Right lobe of liver (tissue), 6 donors: ENCODE results near the gene TAF11L6. TPM values are rescaled to one million over a fixed set of nuclear protein-coding genes. Genes with fewer than 3 reads are reported as not detected.
"Not testable (repeated sequence)": the region's sequence is repeated elsewhere in the genome, so short reads cannot be mapped to it uniquely, and the experiment has no call there.

Experiments
- ATAC-seq, 4 donors: fragments of 200-7000 bp; cut with Tn5 transposase; one replicate each; pipeline ENCODE4 v1.9.1; 2020; ENCODE audit warnings: mild to moderate bottlenecking in 4 of 4, moderate library complexity in 4 of 4
- DNase-seq, 3 donors: peaks; one replicate each; pipeline ENCODE4 v3.0.0-alpha.2; 2020
- H3K27ac ChIP-seq, 3 donors: fragments of 200-600 bp; one replicate each; pipeline ENCODE4 v1.8.0; 2022
- H3K27me3 ChIP-seq, 2 donors: fragments of 200-600 bp; one replicate each; pipeline ENCODE4 v1.8.0; 2022
- H3K36me3 ChIP-seq, 4 donors: fragments of 200-600 bp; sonication (generic) in 1 of 4; one replicate each; pipeline versions ENCODE4 v1.5.1 to v1.8.0; 2017 to 2022; ENCODE audit warnings: control low read depth in 1 of 4
- H3K4me1 ChIP-seq, 4 donors: fragments of 200-600 bp; sonication (generic) in 1 of 4; one replicate each; pipeline versions ENCODE4 v1.5.1 to v1.8.0; 2017 to 2022; ENCODE audit warnings: control low read depth in 1 of 4
- H3K4me3 ChIP-seq, 3 donors: fragments of 200-600 bp; one replicate each; pipeline ENCODE4 v1.8.0; 2022
- H3K9me3 ChIP-seq, 4 donors: fragments of 200-600 bp; sonication (generic) in 1 of 4; one replicate each; pipeline versions ENCODE4 v1.5.1 to v1.8.0; 2017 to 2022; ENCODE audit warnings: control low read depth in 1 of 4
- WGBS: methylation state at CpG from one replicate; pipeline ENCODE4 v1.1.6; 2018; ENCODE audit warnings: low coverage, low lambda C conversion rate; ENCODE audit not compliant: insufficient coverage; ENCODE audit errors: missing lambda C conversion rate; 5-methylcytosine and 5-hydroxymethylcytosine counted together
- intact Hi-C, 2 donors: fragments of 100-400 bp; cut with DNase I; formaldehyde crosslinking; loops; one replicate each; pipeline versions ENCODE4 v1.11.2 to v1.14.1; 2022
- small RNA-seq, 2 experiments: library from RNA; depleted of rRNA; stranded (forward); fragments of <200 nt; gene quantifications; one replicate each; pipeline ENCODE3, GENCODE V24; 2016
- total RNA-seq, 6 experiments: library from RNA; depleted of rRNA in 2 of 6; stranded (reverse); fragments of >200 nt in 2 of 6; fragmentation: NEBNext Ultra II Directional in 3 of 6; extraction: Animal tissue kit (Norgen Biotek cat#: 25700) in 3 of 6; gene quantifications; one replicate each; pipeline versions ENCODE4 v1.1.0 to v1.2.4, GENCODE V29; 2016 to 2023
- donor health status: DM: no; HTN: yes; CAD: no.
- donor health status: DM: no; HTN: no; CAD: no.
- donor health status: DM: no; HTN: no; CAD: no.
- donor health status: DM: no; HTN: yes; CAD: no.
- donor health status: DM: no; HTN: yes; CAD: no.

Gene TAF11L6
- total RNA-seq, 6 experiments from 2014 or later = not detected

DNA sequence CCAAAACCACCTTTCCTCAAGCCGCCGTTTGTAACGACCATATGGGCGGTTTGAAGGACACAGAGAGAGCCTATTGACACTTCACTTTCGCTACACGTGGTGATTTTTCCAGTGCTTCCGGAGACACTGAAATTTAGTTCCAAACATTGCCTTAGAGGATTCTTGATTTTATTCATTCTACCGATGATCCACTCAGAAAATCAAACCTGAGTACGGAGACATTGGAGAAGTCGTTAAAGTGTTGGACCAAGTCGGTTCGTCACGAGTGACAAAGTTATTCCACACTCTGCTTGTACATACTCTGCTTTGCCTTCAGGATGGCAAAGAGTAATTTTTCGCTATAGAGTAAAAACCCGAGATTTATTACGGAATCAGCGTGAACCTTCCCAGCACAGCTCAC lies 2.0 kb upstream of the TAF11L6 start:
- H3K4me3 ChIP-seq, H3K9me3 ChIP-seq, H3K4me1 ChIP-seq, intact Hi-C loops, ATAC-seq, H3K36me3 ChIP-seq, H3K27me3 ChIP-seq, H3K27ac ChIP-seq: not testable (repeated sequence)
- peak in 1 of 3 donors; percentile 67 for DNase-seq
- WGBS = 79% methylated on average over 13 of the region's 17 CpGs

Small RNA genes lying within 50 kb of the gene (small RNA-seq; reads per million reads assigned to genes)
- gene AC106774.3 = 0 reads per million in 2 experiments

Other genes with a start within 250 kb of the TAF11L6 start
- not detected for gene TAF11L2, start 30.4 kb upstream of the TAF11L6 start, total RNA-seq
- not detected for gene TAF11L3, start 10.3 kb upstream of the TAF11L6 start, total RNA-seq
- not detected for gene TAF11L4, start 6.9 kb upstream of the TAF11L6 start, total RNA-seq
- gene TAF11L5, start 3.4 kb upstream of the TAF11L6 start, total RNA-seq = not detected
- gene TAF11L7, start 57.1 kb downstream of the TAF11L6 start, total RNA-seq = not detected
- not detected for gene TAF11L8, start 62.3 kb downstream of the TAF11L6 start, total RNA-seq
- gene TAF11L9, start 65.7 kb downstream of the TAF11L6 start, total RNA-seq = not detected
- gene TAF11L10, start 69.2 kb downstream of the TAF11L6 start, total RNA-seq = not detected
- not detected for gene TAF11L11, start 75.5 kb downstream of the TAF11L6 start, total RNA-seq
- gene TAF11L12, start 81.7 kb downstream of the TAF11L6 start, total RNA-seq = not detected
- gene TAF11L13, start 103.4 kb downstream of the TAF11L6 start, total RNA-seq = not detected
- not detected for gene TAF11L14, start 105.8 kb downstream of the TAF11L6 start, total RNA-seq